Sigmoid colon (tissue), 7 donors: Measurements from ENCODE around the gene NODAL. TPM values are rescaled to one million over a fixed set of nuclear protein-coding genes. Genes with fewer than 3 reads are reported as not detected.
"Not testable (repeated sequence)": the region's sequence is repeated elsewhere in the genome, so short reads cannot be mapped to it uniquely, and the experiment has no call there.

Experiments used
- DNase-seq: peaks from one replicate; pipeline ENCODE4 v3.0.0-alpha.2; 2019
- H3K27ac ChIP-seq, 4 donors: fragments of 200-600 bp; sonication (generic); one replicate each; pipeline ENCODE4 v1.5.1; 2016 to 2019; ENCODE audit warnings: mild to moderate bottlenecking in 1 of 4
- H3K27me3 ChIP-seq, 3 donors: fragments of 200-600 bp; sonication (generic); one replicate each; pipeline ENCODE4 v1.5.1; 2019; ENCODE audit warnings: mild to moderate bottlenecking in 1 of 3
- H3K36me3 ChIP-seq, 4 donors: fragments of 200-600 bp; sonication (generic); one replicate each; pipeline ENCODE4 v1.5.1; 2016 to 2019
- H3K4me1 ChIP-seq, 4 donors: fragments of 200-600 bp; sonication (generic); one replicate each; pipeline ENCODE4 v1.5.1; 2017 to 2019
- H3K4me3 ChIP-seq, 4 donors: fragments of 200-600 bp; sonication (generic); one replicate each; pipeline ENCODE4 v1.5.1; 2017 to 2019; ENCODE audit warnings: mild to moderate bottlenecking in 2 of 4, moderate library complexity in 1 of 4
- H3K9me3 ChIP-seq, 4 donors: fragments of 200-600 bp in 3 of 4; sonication (generic) in 3 of 4; one replicate each; pipeline versions ENCODE4 v1.5.1 to v1.6.1; 2013 to 2019
- CTCF ChIP-seq, 4 experiments: fragments of 450-650 bp in 3 of 4; fragments of 200-600 bp in 1 of 4; IDR thresholded peaks; one replicate each; pipeline ENCODE4 v1.5.1; 2016 to 2019; ENCODE audit warnings: antibody characterized with exemption in 4 of 4, mild to moderate bottlenecking in 3 of 4, moderate library complexity in 2 of 4
- EP300 ChIP-seq, 4 donors: sonication (generic); formaldehyde crosslinking; IDR thresholded peaks; one replicate each; pipeline ENCODE4 v1.6.1; 2017; ENCODE audit warnings: antibody characterized with exemption in 4 of 4
- POLR2A ChIP-seq, 2 donors: fragments of 450-650 bp; IDR thresholded peaks; one replicate each; pipeline ENCODE4 v1.6.1; 2016; ENCODE audit warnings: antibody characterized with exemption in 2 of 2, mild to moderate bottlenecking in 2 of 2, moderate library complexity in 2 of 2
- POLR2AphosphoS5 ChIP-seq, 4 donors: sonication (generic); formaldehyde crosslinking; IDR thresholded peaks; one replicate each; pipeline ENCODE4 v1.6.1; 2017; ENCODE audit warnings: antibody characterized with exemption in 4 of 4
- WGBS, 2 donors: extraction: QIAGEN DNeasy Blood & Tissue Kit; methylation state at CpG; one replicate each; pipeline ENCODE4 v1.1.7; 2013; 5-methylcytosine and 5-hydroxymethylcytosine counted together
- intact Hi-C: fragments of 100-400 bp; cut with DNase I; formaldehyde crosslinking; loops from one replicate; pipeline ENCODE4 v1.15.1; 2023
- polyA plus RNA-seq, 3 donors: library from polyadenylated mRNA; stranded (reverse); fragments of 200-250 nt; gene quantifications; one replicate each; pipeline ENCODE4 v1.2.3, GENCODE V29; 2013
- total RNA-seq, 4 donors: library from RNA; depleted of rRNA; stranded (reverse); fragments of >200 nt; gene quantifications; one replicate each; pipeline ENCODE4 v1.1.0, GENCODE V29; 2016
- donor health status: healthy with polysubstance abuse.
- donor health status: Bipolar disorder and iron deficiency.
- donor health status: healthy.

Gene NODAL
- not detected for total RNA-seq
- not detected for polyA plus RNA-seq

GRCh38 chr10:70441161-70441894 lies at the start of gene NODAL:
NODAL (minus strand) TSS chr10:70441681; CDS start chr10:70441667, 14 bp downstream.
- 9 to 13% methylated on average over 60 of the region's 60 CpGs for WGBS, 2 donors
- intact Hi-C loops, result no loop called here

GRCh38 chr10:70490142-70490541 lies 48.7 kb upstream of the NODAL start:
- H3K4me3 ChIP-seq, result no peak overlapping the region
- H3K27ac ChIP-seq, result peak overlapping the region in 2 of 4 donors; percentile 61 to 84
- H3K36me3 ChIP-seq, result peaks cover 0 to 10% (median 0%) of the 10 kb centered on the region in 4 donors
- no peak for TF ChIP-seq EP300 (IDR thresholded peaks at IDR 0.05)
- TF ChIP-seq CTCF (IDR thresholded peaks at IDR 0.05), result no peak
- no peak for TF ChIP-seq POLR2A (IDR thresholded peaks at IDR 0.05)
- no peak for TF ChIP-seq POLR2AphosphoS5 (IDR thresholded peaks at IDR 0.05)
- intact Hi-C loops, result no loop called here
- no peaks in the 10 kb centered on the region for H3K27me3 ChIP-seq
- no peak for DNase-seq
- H3K4me1 ChIP-seq, result peaks cover 0 to 80% (median 35%) of the 10 kb centered on the region in 4 donors
- no peaks in the 10 kb centered on the region for H3K9me3 ChIP-seq
- 83 to 90% methylated on average over 4 of the region's 4 CpGs for WGBS, 2 donors

More at GRCh38 chr10:70441161-70441894, at the start of gene NODAL:
- Histone ChIP-seq H3K36me3 (no peaks in the 10 kb centered on the region), H3K4me1 (peaks cover 0 to 33% (median 26%) of the 10 kb centered on the region in 4 donors), H3K27me3 (peaks cover 17 to 26% (median 18%) of the 10 kb centered on the region in 3 donors), H3K27ac (no peak within 1 kb of the TSS), H3K4me3 (peak within 1 kb of the TSS in 3 of 4 donors; percentile 16 to 29 (median 17)), H3K9me3 (no peaks in the 10 kb centered on the region)
- no peak for DNase-seq
- TF ChIP-seq CTCF (IDR thresholded peaks at IDR 0.05), result no peak
- TF ChIP-seq POLR2AphosphoS5 (IDR thresholded peaks at IDR 0.05), result no peak
- no peak for TF ChIP-seq EP300 (IDR thresholded peaks at IDR 0.05)
- no peak for TF ChIP-seq POLR2A (IDR thresholded peaks at IDR 0.05)

- TF ChIP-seq CTCF (IDR thresholded peaks at IDR 0.05), result no peak
- TF ChIP-seq POLR2A (IDR thresholded peaks at IDR 0.05), result no peak
- no peak for TF ChIP-seq POLR2AphosphoS5 (IDR thresholded peaks at IDR 0.05)
- TF ChIP-seq EP300 (IDR thresholded peaks at IDR 0.05), result no peak
- no peaks in the 10 kb centered on the region for H3K9me3 ChIP-seq
- H3K4me3 ChIP-seq, result no peak overlapping the region
- peaks cover 0 to 73% (median 30%) of the 10 kb centered on the region in 4 donors for H3K4me1 ChIP-seq
- no peaks in the 10 kb centered on the region for H3K27me3 ChIP-seq
- intact Hi-C loops, result no loop called here
- 53 to 84% methylated on average over 3 of the region's 3 CpGs for WGBS, 2 donors
- no peak for DNase-seq
- H3K36me3 ChIP-seq, result peaks cover 0 to 10% (median 0%) of the 10 kb centered on the region in 4 donors
- H3K27ac ChIP-seq, result no peak overlapping the region
These were observed 46.3 kb upstream of the NODAL start for GRCh38 chr10:70487824-70488223.

- H3K4me3 ChIP-seq, DNase-seq, H3K27me3 ChIP-seq, intact Hi-C loops, H3K36me3 ChIP-seq, H3K9me3 ChIP-seq: not testable (repeated sequence)
- Histone ChIP-seq H3K27ac (peak overlapping the region; percentile 42 to 90 (median 81)), H3K4me1 (peaks cover 0 to 72% (median 46%) of the 10 kb centered on the region in 4 donors)
- 87 to 93% methylated on average over 6 of the region's 6 CpGs for WGBS, 2 donors
These were observed 42.4 kb upstream of the NODAL start for GRCh38 chr10:70483872-70484271.

- Histone ChIP-seq H3K4me3 (no peak overlapping the region), H3K27me3 (no peaks in the 10 kb centered on the region), H3K4me1 (peaks cover 0 to 70% (median 51%) of the 10 kb centered on the region in 4 donors), H3K36me3 (peaks cover 0 to 10% (median 0%) of the 10 kb centered on the region in 4 donors), H3K27ac (peak overlapping the region; percentile 42 to 90 (median 81)), H3K9me3 (no peaks in the 10 kb centered on the region)
- WGBS, 2 donors, result 71 to 72% methylated on average over 8 of the region's 8 CpGs
- TF ChIP-seq POLR2AphosphoS5 (IDR thresholded peaks at IDR 0.05) (no peak), POLR2A (IDR thresholded peaks at IDR 0.05) (no peak), CTCF (IDR thresholded peaks at IDR 0.05) (no peak), EP300 (IDR thresholded peaks at IDR 0.05) (no peak)
- no peak for DNase-seq
- intact Hi-C loops, result no loop called here
These were observed 41.7 kb upstream of the NODAL start for GRCh38 chr10:70482982-70483760.
